Hepatocyte (in vitro differentiated cells): ENCODE results near the gene EPGN. TPM values are rescaled to one million over a fixed set of nuclear protein-coding genes. Genes with fewer than 3 reads are reported as not detected.

ENCODE experiments used
- DNase-seq: peaks from one replicate; pipeline ENCODE4 v3.0.0-alpha.2; 2016; ENCODE audit warnings: low spot score
- H2AFZ ChIP-seq: fragments of 200-600 bp; sonication (generic); 2 replicates; pipeline ENCODE4 v1.6.0; 2016; ENCODE audit warnings: antibody characterized with exemption, mild to moderate bottlenecking
- H3K27ac ChIP-seq: fragments of 200-600 bp; sonication (generic); 2 replicates; pipeline ENCODE4 v1.5.1; 2016; ENCODE audit warnings: mild to moderate bottlenecking
- H3K27me3 ChIP-seq: fragments of 200-600 bp; sonication (generic); 2 replicates; pipeline ENCODE4 v1.6.1; 2016
- H3K36me3 ChIP-seq: fragments of 200-600 bp; sonication (generic); replicated peaks from 2 replicates; pipeline ENCODE4 v1.5.1; 2016; ENCODE audit warnings: low read depth; ENCODE audit not compliant: insufficient read depth
- H3K4me1 ChIP-seq: fragments of 200-600 bp; sonication (generic); 2 replicates; pipeline ENCODE4 v1.5.1; 2016; ENCODE audit warnings: mild to moderate bottlenecking, moderate library complexity; ENCODE audit not compliant: insufficient read depth
- H3K4me2 ChIP-seq: fragments of 200-600 bp; sonication (generic); 2 replicates; pipeline ENCODE4 v1.6.0; 2016
- H3K4me3 ChIP-seq: fragments of 200-600 bp; sonication (generic); 2 replicates; pipeline ENCODE4 v1.5.1; 2016; ENCODE audit warnings: mild to moderate bottlenecking
- H3K79me2 ChIP-seq: fragments of 200-600 bp; sonication (generic); 2 replicates; pipeline ENCODE4 v1.6.0; 2017; ENCODE audit warnings: mild to moderate bottlenecking
- H3K9me2 ChIP-seq: fragments of 200-600 bp; sonication (generic); replicated peaks from 2 replicates; pipeline ENCODE4 v1.6.0; 2017; ENCODE audit warnings: mild to moderate bottlenecking; ENCODE audit not compliant: insufficient read depth
- H3K9me3 ChIP-seq: fragments of 200-600 bp; sonication (generic); 2 replicates; pipeline ENCODE4 v1.5.1; 2016; ENCODE audit warnings: low read depth, mild to moderate bottlenecking
- H4K20me1 ChIP-seq: fragments of 200-600 bp; sonication (generic); 2 replicates; pipeline ENCODE4 v1.6.0; 2016; ENCODE audit warnings: mild to moderate bottlenecking; ENCODE audit not compliant: insufficient read depth, poor library complexity, severe bottlenecking
- CTCF ChIP-seq: fragments of 200-600 bp; sonication (generic); IDR thresholded peaks from 2 replicates; pipeline ENCODE4 v1.5.1; 2016; ENCODE audit warnings: antibody characterized with exemption, mild to moderate bottlenecking; ENCODE audit not compliant: poor library complexity
- EZH2 ChIP-seq: fragments of 200-600 bp; sonication (generic); IDR thresholded peaks from 2 replicates; pipeline ENCODE4 v1.6.1; 2016; ENCODE audit warnings: antibody characterized with exemption, mild to moderate bottlenecking, borderline replicate concordance
- EZH2phosphoT487 ChIP-seq: fragments of 200-600 bp; sonication (generic); IDR thresholded peaks from one replicate; pipeline ENCODE4 v1.6.1; 2018; ENCODE audit warnings: antibody characterized with exemption, mild to moderate bottlenecking, low read depth, moderate library complexity; ENCODE audit not compliant: unreplicated experiment, severe bottlenecking
- WGBS: methylation state at CpG from one replicate; pipeline ENCODE4 v1.1.6; 2016; ENCODE audit warnings: low lambda C conversion rate; ENCODE audit errors: missing lambda C conversion rate; 5-methylcytosine and 5-hydroxymethylcytosine counted together
- polyA plus RNA-seq: library from polyadenylated mRNA; unstranded; fragments of >200 nt; fragmentation: Nextera tagmentation; extraction: Ambion mirVana; gene quantifications from 2 replicates; pipeline ENCODE4 v1.2.1, GENCODE V29; 2016
- total RNA-seq: library from RNA; depleted of rRNA; stranded (reverse); fragments of >200 nt; gene quantifications from 2 replicates; pipeline ENCODE4 v1.2.3, GENCODE V29; 2014

EPGN gene
- total and polyA plus RNA-seq, 2 experiments from 2014 or later = 0.24 to 1.2 TPM

- Histone ChIP-seq H3K4me1 (peaks cover 6% of the 10 kb centered on the region), H2AFZ (no peak overlapping the region), H3K79me2 (peaks cover 7% of the 10 kb centered on the region), H3K27me3 (peaks cover 20% of the 10 kb centered on the region), H3K4me2 (no peak overlapping the region), H3K36me3 (no peaks in the 10 kb centered on the region), H3K4me3 (no peak overlapping the region), H3K9me2 (no peaks in the 10 kb centered on the region), H3K9me3 (no peaks in the 10 kb centered on the region), H3K27ac (no peak overlapping the region), H4K20me1 (no peaks in the 10 kb centered on the region)
- DNase-seq = no peak
- 94% methylated on average over 3 of the region's 3 CpGs for WGBS
- TF ChIP-seq CTCF (no peak), EZH2 (no peak), EZH2phosphoT487 (no peak)
Measured at GRCh38 chr4:74362347-74362746, 54.1 kb downstream of the EPGN start.

DNA sequence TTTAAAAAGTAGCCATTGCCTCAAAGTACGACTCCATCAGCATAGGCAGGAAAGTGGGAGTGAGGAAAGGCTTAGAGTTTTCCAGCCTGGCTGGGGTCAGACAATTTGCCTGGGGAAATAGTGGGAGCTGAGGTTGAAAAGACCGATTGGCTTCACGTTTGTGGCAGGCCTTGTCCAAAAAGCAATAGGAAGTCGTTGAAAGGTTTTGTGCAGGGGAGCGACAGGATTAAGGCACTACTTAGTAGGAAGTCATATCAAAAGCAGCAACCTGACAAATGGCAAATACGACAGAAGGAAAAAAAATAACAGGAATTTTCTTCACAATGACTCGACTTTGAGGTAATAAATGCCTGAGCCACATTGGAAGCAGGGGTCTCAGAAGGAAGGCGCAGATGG, 56.0 kb downstream of the EPGN start:
- TF ChIP-seq EZH2 (no peak), EZH2phosphoT487 (no peak), CTCF (no peak)
- Histone ChIP-seq H3K4me1 (peaks cover 6% of the 10 kb centered on the region), H3K4me3 (no peak overlapping the region), H3K79me2 (peaks cover 7% of the 10 kb centered on the region), H4K20me1 (no peaks in the 10 kb centered on the region), H3K27ac (peak overlapping the region; percentile 61), H3K4me2 (peak overlapping the region; percentile 89), H3K9me2 (no peaks in the 10 kb centered on the region), H2AFZ (peak overlapping the region; percentile 56), H3K27me3 (peaks cover 20% of the 10 kb centered on the region), H3K9me3 (no peaks in the 10 kb centered on the region), H3K36me3 (no peaks in the 10 kb centered on the region)
- 41% methylated on average over 8 of the region's 8 CpGs for WGBS
- no peak for DNase-seq

GRCh38 chr4:74364652-74365491, 56.6 kb downstream of the EPGN start, which contains the start of gene EREG:
Gene EREG, plus strand, starts transcription at chr4:74365145. Its CDS starts 164 bp downstream, at chr4:74365309.
- 6% methylated on average over 38 of the region's 40 CpGs for WGBS
- no peak for TF ChIP-seq EZH2phosphoT487
- TF ChIP-seq EZH2 = peak; percentile 32
- DNase-seq = peak; percentile 45

DNA sequence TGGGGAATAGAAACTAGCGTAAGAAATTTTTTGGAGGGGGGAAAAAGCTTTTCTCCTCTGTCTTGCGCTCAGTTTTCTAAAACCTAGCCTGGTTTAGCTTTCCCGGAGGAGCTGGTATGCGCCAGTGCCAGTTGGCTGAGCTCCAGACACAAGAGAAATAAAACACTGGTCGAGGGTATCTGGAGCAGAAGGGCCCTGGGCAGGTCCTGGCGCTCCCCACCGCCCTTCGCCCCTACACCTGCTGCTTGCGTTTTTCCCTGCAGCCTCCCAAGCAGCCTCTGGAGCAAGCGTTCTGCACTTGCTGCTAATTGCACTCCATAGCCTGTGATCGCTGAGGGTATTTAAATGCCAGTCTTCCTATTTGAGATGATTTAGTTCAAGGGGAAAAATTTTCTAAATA, 57.5 kb downstream of the EPGN start:
- peak overlapping the region; percentile 56 for H3K4me3 ChIP-seq
- no peak overlapping the region for H2AFZ ChIP-seq
- WGBS = 8% methylated on average over 11 of the region's 11 CpGs
- H4K20me1 ChIP-seq = no peaks in the 10 kb centered on the region
- H3K9me3 ChIP-seq = no peaks in the 10 kb centered on the region
- peaks cover 7% of the 10 kb centered on the region for H3K79me2 ChIP-seq
- no peaks in the 10 kb centered on the region for H3K36me3 ChIP-seq
- TF ChIP-seq EZH2phosphoT487 = no peak
- TF ChIP-seq EZH2 = no peak
- TF ChIP-seq CTCF = no peak
- no peaks in the 10 kb centered on the region for H3K9me2 ChIP-seq
- H3K27ac ChIP-seq = peak overlapping the region; percentile 61
- peak overlapping the region; percentile 89 for H3K4me2 ChIP-seq
- H3K27me3 ChIP-seq = peaks cover 20% of the 10 kb centered on the region
- DNase-seq = peak; percentile 31
- H3K4me1 ChIP-seq = peaks cover 6% of the 10 kb centered on the region

More at GRCh38 chr4:74364652-74365491, 56.6 kb downstream of the EPGN start, which contains the start of gene EREG:
- Histone ChIP-seq H3K4me2 (peak within 1 kb of the TSS; percentile 89), H3K79me2 (peaks cover 7% of the 10 kb centered on the region), H3K27ac (peak within 1 kb of the TSS; percentile 61), H3K9me2 (no peaks in the 10 kb centered on the region), H3K27me3 (peaks cover 20% of the 10 kb centered on the region), H3K36me3 (no peaks in the 10 kb centered on the region), H3K4me1 (peaks cover 6% of the 10 kb centered on the region), H3K9me3 (no peaks in the 10 kb centered on the region), H3K4me3 (peak within 1 kb of the TSS; percentile 56), H4K20me1 (no peaks in the 10 kb centered on the region), H2AFZ (peak within 1 kb of the TSS; percentile 56)
